DOHH2 (cell line): ENCODE measurements around the gene TACR2.

Experiments
- H3F3A ChIP-seq: fragments of 200-600 bp; sonication (generic), shearing (Covaris generic); 2 replicates; pipeline ENCODE4 v1.6.0; 2016; ENCODE audit warnings: antibody characterized with exemption, mild to moderate bottlenecking; ENCODE audit not compliant: control insufficient read depth, insufficient read depth
- H3K27ac ChIP-seq: fragments of 200-600 bp; sonication (generic); 2 replicates; pipeline ENCODE4 v1.5.1; 2014; ENCODE audit warnings: low read depth, mild to moderate bottlenecking, low read length, moderate library complexity
- H3K27me3 ChIP-seq: fragments of 200-600 bp; sonication (generic); 2 replicates; pipeline ENCODE4 v1.6.1; 2014; ENCODE audit warnings: mild to moderate bottlenecking, low read length, mixed read lengths; ENCODE audit not compliant: control insufficient read depth
- H3K36me3 ChIP-seq: fragments of 200-600 bp; sonication (generic); 2 replicates; pipeline ENCODE4 v1.6.1; 2014; ENCODE audit warnings: mild to moderate bottlenecking, low read length, moderate library complexity, mixed read lengths; ENCODE audit not compliant: control insufficient read depth
- H3K4me1 ChIP-seq: fragments of 200-600 bp; sonication (generic); 2 replicates; pipeline ENCODE4 v1.6.1; 2014; ENCODE audit warnings: mild to moderate bottlenecking, low read length, mixed read lengths; ENCODE audit not compliant: control insufficient read depth
- H3K4me2 ChIP-seq: fragments of 200-600 bp; sonication (generic); 2 replicates; pipeline ENCODE4 v1.6.0; 2014; ENCODE audit warnings: mild to moderate bottlenecking, low read length, moderate library complexity
- H3K4me3 ChIP-seq: fragments of 200-600 bp; sonication (generic); 2 replicates; pipeline ENCODE4 v1.5.1; 2014; ENCODE audit warnings: mild to moderate bottlenecking, low read length, mixed read lengths
- H3K79me2 ChIP-seq: fragments of 200-600 bp; sonication (generic); 2 replicates; pipeline ENCODE4 v1.6.1; 2014; ENCODE audit warnings: mild to moderate bottlenecking, low read length, mixed read lengths; ENCODE audit not compliant: control insufficient read depth
- H3K9me2 ChIP-seq: fragments of 200-600 bp; sonication (generic); replicated peaks from 2 replicates; pipeline ENCODE4 v1.6.1; 2014; ENCODE audit warnings: mild to moderate bottlenecking, low read length, mixed read lengths; ENCODE audit not compliant: control insufficient read depth
- H3K9me3 ChIP-seq: fragments of 200-600 bp; sonication (generic); 2 replicates; pipeline ENCODE4 v1.6.1; 2014; ENCODE audit warnings: antibody characterized with exemption, low read length, mixed read lengths; ENCODE audit not compliant: control insufficient read depth, insufficient read depth
- H4K20me1 ChIP-seq: fragments of 200-600 bp; sonication (generic); 2 replicates; pipeline ENCODE4 v1.6.0; 2014; ENCODE audit warnings: low read depth, mild to moderate bottlenecking, antibody characterized with exemption, low read length, moderate library complexity; ENCODE audit not compliant: control insufficient read depth, insufficient read depth
- CTCF ChIP-seq: fragments of 200-600 bp; sonication (generic); IDR thresholded peaks from one replicate; pipeline ENCODE4 v1.5.1; 2014; ENCODE audit warnings: antibody characterized with exemption, mild to moderate bottlenecking, low read depth, low read length; ENCODE audit not compliant: poor library complexity, severe bottlenecking
- EZH2phosphoT487 ChIP-seq: fragments of 200-600 bp; sonication (generic); IDR thresholded peaks from 2 replicates; pipeline ENCODE4 v1.6.1; 2017; ENCODE audit warnings: borderline replicate concordance, mild to moderate bottlenecking, antibody characterized with exemption, low read length, moderate library complexity, mixed read lengths

Gene TACR2

GRCh38 chr10:69361303-69361614, 55.5 kb downstream of the TACR2 start:
- H3K4me2 ChIP-seq = no peak overlapping the region
- H3K36me3 ChIP-seq = peaks cover 11% of the 10 kb centered on the region
- no peaks in the 10 kb centered on the region for H3K9me3 ChIP-seq
- H3K9me2 ChIP-seq = no peaks in the 10 kb centered on the region
- no peaks in the 10 kb centered on the region for H4K20me1 ChIP-seq
- TF ChIP-seq EZH2phosphoT487 = no peak
- no peak for TF ChIP-seq CTCF
- no peak overlapping the region for H3K4me3 ChIP-seq
- no peaks in the 10 kb centered on the region for H3K4me1 ChIP-seq
- no peak overlapping the region for H3K27ac ChIP-seq
- H3K27me3 ChIP-seq = no peaks in the 10 kb centered on the region
- H3K79me2 ChIP-seq = 0 out of 2 replicates have a peak, but pooled peaks cover 4% of the 10 kb centered on the region
- H3F3A ChIP-seq = no peaks in the 10 kb centered on the region

GRCh38 chr10:69360485-69361302, 56.0 kb downstream of the TACR2 start:
- Histone ChIP-seq H3K27ac (no peak overlapping the region), H3K4me1 (no peaks in the 10 kb centered on the region), H3K79me2 (0 out of 2 replicates have a peak, but pooled peaks cover 4% of the 10 kb centered on the region)

GRCh38 chr10:69359594-69359993, 57.1 kb downstream of the TACR2 start:
- H3K9me2 ChIP-seq = no peaks in the 10 kb centered on the region
- H3K27ac ChIP-seq = no peak overlapping the region
- H3K4me2 ChIP-seq = no peak overlapping the region
- H3F3A ChIP-seq = no peaks in the 10 kb centered on the region
- H4K20me1 ChIP-seq = no peaks in the 10 kb centered on the region
- H3K36me3 ChIP-seq = peaks cover 3% of the 10 kb centered on the region; the same call in 1 of the 2 replicates
- TF ChIP-seq EZH2phosphoT487 (no peak), CTCF (no peak)
- H3K4me3 ChIP-seq = no peak overlapping the region
- 0 out of 2 replicates have a peak, but pooled peaks cover 4% of the 10 kb centered on the region for H3K79me2 ChIP-seq
- H3K27me3 ChIP-seq = no peaks in the 10 kb centered on the region
- H3K4me1 ChIP-seq = no peaks in the 10 kb centered on the region
- no peaks in the 10 kb centered on the region for H3K9me3 ChIP-seq

More at GRCh38 chr10:69360485-69361302, 56.0 kb downstream of the TACR2 start:
- no peaks in the 10 kb centered on the region for H3K9me2 ChIP-seq
- H3K27me3 ChIP-seq = no peaks in the 10 kb centered on the region
- no peak overlapping the region for H3K4me2 ChIP-seq
- H3K9me3 ChIP-seq = no peaks in the 10 kb centered on the region
- no peak overlapping the region for H3K4me3 ChIP-seq
- H3K36me3 ChIP-seq = peaks cover 11% of the 10 kb centered on the region
- no peaks in the 10 kb centered on the region for H4K20me1 ChIP-seq
- no peaks in the 10 kb centered on the region for H3F3A ChIP-seq
- TF ChIP-seq EZH2phosphoT487 = no peak
- TF ChIP-seq CTCF = no peak
